Trophoblast cell (in vitro differentiated cells and primary cell): ENCODE data around the gene SHMT2.

Experiments used
- DNase-seq, 2 donors: peaks; one replicate each; pipeline ENCODE4 v3.0.0-alpha.2; 2016
- H2AFZ ChIP-seq: 2 replicates; pipeline ENCODE4 v1.6.1; 2013; ENCODE audit warnings: low read length, moderate library complexity, mild to moderate bottlenecking; ENCODE audit not compliant: insufficient read depth, poor library complexity
- H2AK5ac ChIP-seq: 2 replicates; pipeline ENCODE4 v1.6.1; 2013; ENCODE audit warnings: mild to moderate bottlenecking, low read length
- H2BK120ac ChIP-seq: 2 replicates; pipeline ENCODE4 v1.6.1; 2013; ENCODE audit warnings: low read length, mild to moderate bottlenecking, moderate library complexity; ENCODE audit not compliant: insufficient read depth, poor library complexity
- H2BK12ac ChIP-seq: 2 replicates; pipeline ENCODE4 v1.6.1; 2013; ENCODE audit warnings: mild to moderate bottlenecking, low read length, moderate library complexity
- H2BK5ac ChIP-seq: 2 replicates; pipeline ENCODE4 v1.6.1; 2013; ENCODE audit warnings: low read length, low read depth, moderate library complexity, mild to moderate bottlenecking; ENCODE audit not compliant: poor library complexity
- H3K14ac ChIP-seq: 2 replicates; pipeline ENCODE4 v1.6.1; 2013; ENCODE audit warnings: mild to moderate bottlenecking, low read length
- H3K18ac ChIP-seq: 2 replicates; pipeline ENCODE4 v1.6.1; 2013; ENCODE audit warnings: mild to moderate bottlenecking, low read length
- H3K23ac ChIP-seq: 2 replicates; pipeline ENCODE4 v1.6.1; 2013; ENCODE audit warnings: low read length
- H3K27ac ChIP-seq: 2 replicates; pipeline ENCODE4 v1.5.1; 2013; ENCODE audit warnings: low read depth, mild to moderate bottlenecking, inconsistent platforms, low read length, moderate library complexity
- H3K27me3 ChIP-seq: 2 replicates; pipeline ENCODE4 v1.6.1; 2013; ENCODE audit warnings: inconsistent platforms, mild to moderate bottlenecking, low read length, moderate library complexity; ENCODE audit not compliant: insufficient read depth
- H3K36me3 ChIP-seq, 2 experiments: 1 replicate in 1 of 2; 2 replicates in 1 of 2; pipeline ENCODE4 v1.6.1; 2013; ENCODE audit warnings: low read length in 2 of 2, mild to moderate bottlenecking in 2 of 2, moderate library complexity in 1 of 2; ENCODE audit not compliant: insufficient read depth in 2 of 2, control insufficient read depth in 1 of 2
- H3K4ac ChIP-seq: 2 replicates; pipeline ENCODE4 v1.6.1; 2013; ENCODE audit warnings: low read depth, mild to moderate bottlenecking, low read length, moderate library complexity
- H3K4me1 ChIP-seq, 2 experiments: 1 replicate in 1 of 2; 2 replicates in 1 of 2; pipeline ENCODE4 v1.6.1; 2013; ENCODE audit warnings: low read length in 2 of 2, mild to moderate bottlenecking in 2 of 2, moderate library complexity in 1 of 2; ENCODE audit not compliant: insufficient read depth in 2 of 2, control insufficient read depth in 1 of 2
- H3K4me2 ChIP-seq: 2 replicates; pipeline ENCODE4 v1.6.1; 2013; ENCODE audit warnings: inconsistent platforms, mild to moderate bottlenecking, low read length, moderate library complexity
- H3K4me3 ChIP-seq: 2 replicates; pipeline ENCODE4 v1.5.1; 2013; ENCODE audit warnings: mild to moderate bottlenecking, low read depth, low read length, inconsistent platforms
- H3K79me1 ChIP-seq: one replicate; pipeline ENCODE4 v1.6.1; 2013; ENCODE audit warnings: low read length
- H3K79me2 ChIP-seq: 2 replicates; pipeline ENCODE4 v1.6.1; 2013; ENCODE audit warnings: low read length, mild to moderate bottlenecking; ENCODE audit not compliant: control insufficient read depth, insufficient read depth, poor library complexity
- H3K9ac ChIP-seq: 2 replicates; pipeline ENCODE4 v1.6.1; 2013; ENCODE audit warnings: mild to moderate bottlenecking, low read length
- H3K9me3 ChIP-seq: 2 replicates; pipeline ENCODE4 v1.6.1; 2013; ENCODE audit warnings: low read depth, mild to moderate bottlenecking, control low read depth, inconsistent platforms, low read length; ENCODE audit not compliant: insufficient read depth
- H4K12ac ChIP-seq: 2 replicates; pipeline ENCODE4 v1.6.1; 2013; ENCODE audit warnings: low read depth, mild to moderate bottlenecking, low read length, moderate library complexity
- H4K8ac ChIP-seq: 2 replicates; pipeline ENCODE4 v1.6.1; 2013; ENCODE audit warnings: low read depth, mild to moderate bottlenecking, low read length, moderate library complexity
- H4K91ac ChIP-seq: one replicate; pipeline ENCODE4 v1.6.1; 2013; ENCODE audit warnings: low read depth, mild to moderate bottlenecking, low read length, moderate library complexity
- WGBS: extraction: QIAGEN DNeasy Blood & Tissue Kit; methylation state at CpG from one replicate; pipeline ENCODE4 v1.1.7; 2013; ENCODE audit warnings: missing lambda C conversion rate; ENCODE audit not compliant: insufficient read length, insufficient coverage; ENCODE audit errors: extremely low coverage; 5-methylcytosine and 5-hydroxymethylcytosine counted together

Gene SHMT2

DNA sequence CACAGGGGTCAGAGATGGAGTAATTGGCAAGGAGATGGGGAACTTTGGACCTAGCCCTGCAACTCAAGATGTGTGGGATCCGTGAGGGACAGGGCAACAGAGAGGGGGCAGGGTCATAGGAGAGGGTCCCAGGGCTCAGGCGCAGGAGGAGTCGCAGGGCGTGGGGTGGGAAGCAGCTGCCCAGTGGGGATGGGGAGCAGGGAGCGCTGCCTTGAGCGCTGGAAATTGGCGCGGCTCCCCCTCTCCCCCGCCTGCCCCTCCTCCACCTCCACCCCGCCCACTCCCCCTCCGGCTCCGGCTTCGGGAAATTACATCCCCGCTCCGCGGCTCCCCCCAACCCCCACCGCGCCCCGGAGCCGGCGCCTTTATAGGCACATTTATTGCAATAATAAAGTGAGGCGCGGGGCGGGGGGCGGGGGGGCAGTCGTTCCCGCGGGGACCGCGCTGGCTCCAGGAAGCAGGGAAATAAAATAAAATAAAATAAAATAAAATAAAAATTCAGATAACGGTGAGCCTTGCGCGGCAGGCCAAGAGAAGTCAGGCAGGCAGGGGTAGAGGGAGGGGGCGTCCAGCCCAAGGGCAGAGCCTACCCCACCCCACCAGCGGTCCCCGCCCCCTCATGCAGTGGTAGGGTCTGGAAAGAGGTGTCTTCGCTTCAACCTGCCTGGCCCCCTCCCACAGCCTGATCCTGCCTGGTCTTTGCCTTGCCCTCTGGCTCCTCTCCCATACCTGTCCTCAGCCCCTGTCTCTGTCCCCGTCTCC, 9.3 kb upstream of the SHMT2 start:
- H3K9ac ChIP-seq = no peak overlapping the region
- H3K27me3 ChIP-seq = peaks cover 93% of the 10 kb centered on the region
- H3K23ac ChIP-seq = no peak overlapping the region
- H3K4me3 ChIP-seq = no peak overlapping the region
- no peak overlapping the region for H3K4ac ChIP-seq
- peaks cover 10 to 20% of the 10 kb centered on the region in 2 experiments for H3K4me1 ChIP-seq
- no peak overlapping the region for H3K14ac ChIP-seq
- H2BK12ac ChIP-seq = no peak overlapping the region
- H4K91ac ChIP-seq = no peak overlapping the region
- no peak overlapping the region for H2AFZ ChIP-seq
- H4K12ac ChIP-seq = no peak overlapping the region
- H2AK5ac ChIP-seq = no peak overlapping the region
- no peaks in the 10 kb centered on the region for H3K79me1 ChIP-seq
- no peak overlapping the region for H3K4me2 ChIP-seq
- no peak overlapping the region for H2BK120ac ChIP-seq
- H3K9me3 ChIP-seq = peaks cover 22% of the 10 kb centered on the region
- no peaks in the 10 kb centered on the region for H3K79me2 ChIP-seq
- H3K36me3 ChIP-seq = no peaks in the 10 kb centered on the region
- H2BK5ac ChIP-seq = no peak overlapping the region
- H3K18ac ChIP-seq = no peak overlapping the region
- DNase-seq = no peak
- no peak overlapping the region for H4K8ac ChIP-seq
- H3K27ac ChIP-seq = no peak overlapping the region
- WGBS = no CpG with 5 or more reads among the region's 38 CpGs

DNA sequence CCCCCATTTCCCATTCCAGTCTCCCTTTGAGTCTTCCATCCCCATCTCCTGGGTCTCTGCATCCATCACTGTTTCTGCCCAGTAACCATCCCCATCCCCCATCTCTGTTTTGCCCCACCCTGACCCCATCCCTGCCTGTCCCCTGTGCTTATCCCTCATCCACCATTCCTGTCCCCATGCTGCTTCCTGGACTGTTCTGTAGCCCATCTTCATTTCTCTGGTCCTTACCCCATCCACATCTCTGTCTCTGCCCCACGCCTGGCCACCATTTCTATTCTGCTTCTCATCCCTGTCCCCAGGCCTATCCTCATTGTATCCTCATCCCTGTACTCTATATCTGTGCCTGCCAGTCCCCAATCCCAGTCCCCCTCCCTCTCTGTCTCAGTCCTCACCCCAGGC, 8.7 kb upstream of the SHMT2 start:
- DNase-seq = no peak
- Histone ChIP-seq H3K27ac (no peak overlapping the region), H2BK120ac (no peak overlapping the region), H3K4me3 (no peak overlapping the region), H2AK5ac (no peak overlapping the region), H3K4ac (no peak overlapping the region), H3K36me3 (no peaks in the 10 kb centered on the region), H3K23ac (no peak overlapping the region), H4K8ac (no peak overlapping the region), H4K12ac (no peak overlapping the region), H3K9me3 (peaks cover 22% of the 10 kb centered on the region), H3K18ac (no peak overlapping the region), H3K79me2 (no peaks in the 10 kb centered on the region), H2BK12ac (no peak overlapping the region), H3K27me3 (peaks cover 93% of the 10 kb centered on the region), H3K14ac (no peak overlapping the region), H3K4me2 (no peak overlapping the region), H3K4me1 (peaks cover 7 to 19% of the 10 kb centered on the region in 2 experiments), H3K79me1 (no peaks in the 10 kb centered on the region), H4K91ac (no peak overlapping the region), H3K9ac (no peak overlapping the region), H2AFZ (no peak overlapping the region), H2BK5ac (no peak overlapping the region)
- WGBS = no CpG with 5 or more reads among the region's 1 CpG

DNA sequence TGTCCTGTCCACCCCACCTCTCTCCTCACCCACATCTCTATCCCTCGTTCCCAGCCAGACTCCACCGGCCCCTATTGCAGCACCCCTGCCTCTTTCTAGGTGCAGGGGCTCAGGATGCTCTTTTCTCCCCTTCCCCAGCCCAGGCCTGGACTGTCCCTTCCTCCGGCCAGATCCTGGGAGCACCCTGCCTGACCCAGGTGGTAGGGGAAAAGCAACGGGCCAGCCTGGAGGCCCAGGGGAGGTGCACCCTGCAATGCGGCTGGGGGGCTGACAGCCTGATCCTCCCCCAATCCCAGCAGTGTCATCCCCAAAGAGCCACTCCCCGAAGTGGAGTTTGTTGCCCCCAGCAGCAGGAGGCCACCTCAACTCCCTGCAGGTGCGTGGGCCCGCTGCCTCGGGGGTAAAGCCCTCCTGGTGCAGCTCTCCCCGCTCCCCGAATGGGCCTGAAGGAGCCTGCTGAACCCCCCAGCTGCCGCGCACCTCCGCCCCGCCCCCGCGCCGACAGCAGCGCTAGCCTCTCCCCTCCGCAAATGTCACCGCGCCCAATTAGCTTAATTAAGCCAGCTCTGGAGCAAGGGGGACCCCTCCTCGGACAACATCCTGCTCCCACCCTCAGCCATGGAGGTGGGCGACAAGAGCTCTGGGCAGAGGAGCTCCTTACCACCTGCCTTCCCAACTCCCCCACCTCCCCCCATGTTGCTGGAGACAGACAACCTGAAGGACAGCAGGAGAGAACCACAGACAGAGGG, 8.2 kb upstream of the SHMT2 start:
- Histone ChIP-seq H3K79me2 (no peaks in the 10 kb centered on the region), H3K4me2 (no peak overlapping the region)

DNA sequence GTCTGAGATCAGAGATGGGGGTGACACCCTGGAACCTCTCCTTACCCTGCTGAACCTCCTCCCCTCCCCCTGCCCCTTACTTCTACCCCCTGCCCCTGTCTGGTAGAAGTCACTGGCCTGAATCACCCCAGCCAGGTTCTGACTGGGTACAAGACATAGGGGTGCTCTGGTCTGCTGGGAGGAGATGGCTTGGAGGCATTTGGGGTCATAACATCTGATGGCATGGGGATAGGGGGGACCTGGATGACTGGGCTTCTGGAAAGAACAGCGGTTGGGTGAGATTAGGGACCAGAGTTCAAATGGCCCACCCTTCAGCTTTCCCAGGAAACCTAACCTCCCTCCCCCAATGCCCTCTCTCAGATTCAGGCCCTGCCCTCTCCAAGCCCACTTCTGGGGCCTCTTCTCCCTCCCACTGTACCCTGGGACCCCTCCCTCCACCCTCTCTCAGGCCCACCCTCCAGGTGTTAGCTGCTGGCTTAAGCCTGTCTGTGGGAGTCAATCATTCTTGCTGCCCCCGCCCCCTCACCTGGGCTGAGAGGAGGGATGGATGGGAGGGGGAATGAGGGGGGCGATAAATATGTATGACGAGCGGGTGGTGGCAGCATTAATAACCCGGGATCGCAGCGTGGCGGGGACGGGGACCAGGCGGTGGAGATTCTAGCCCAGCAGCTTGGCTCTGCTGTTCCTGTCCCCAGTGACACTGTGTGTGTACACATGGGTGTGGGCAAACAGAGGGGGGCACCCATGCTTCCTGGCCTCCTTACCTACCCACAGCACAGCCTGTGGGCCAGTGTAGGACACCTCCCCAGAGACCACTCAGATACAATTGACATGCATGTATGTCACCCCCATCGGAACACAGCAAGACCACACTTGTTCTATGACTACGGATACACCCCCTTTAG, 7.0 kb upstream of the SHMT2 start:
- H3K9ac ChIP-seq = no peak overlapping the region
- no peak overlapping the region for H2BK12ac ChIP-seq
- H3K18ac ChIP-seq = no peak overlapping the region
- no peak overlapping the region for H2BK120ac ChIP-seq
- H4K12ac ChIP-seq = no peak overlapping the region
- H3K79me1 ChIP-seq = no peaks in the 10 kb centered on the region
- H4K8ac ChIP-seq = no peak overlapping the region
- peaks cover 6 to 7% of the 10 kb centered on the region in 2 experiments for H3K4me1 ChIP-seq
- no peak overlapping the region for H2AK5ac ChIP-seq
- H3K4ac ChIP-seq = no peak overlapping the region
- no peaks in the 10 kb centered on the region for H3K36me3 ChIP-seq
- H4K91ac ChIP-seq = no peak overlapping the region
- H3K9me3 ChIP-seq = peaks cover 17% of the 10 kb centered on the region
- H3K27me3 ChIP-seq = peaks cover 92% of the 10 kb centered on the region
- H3K23ac ChIP-seq = no peak overlapping the region
- no peak for DNase-seq
- no peak overlapping the region for H3K4me2 ChIP-seq
- H3K14ac ChIP-seq = no peak overlapping the region
- no peak overlapping the region for H2AFZ ChIP-seq
- no CpG with 5 or more reads among the region's 13 CpGs for WGBS
- H3K4me3 ChIP-seq = no peak overlapping the region
- no peaks in the 10 kb centered on the region for H3K79me2 ChIP-seq
- no peak overlapping the region for H3K27ac ChIP-seq
- no peak overlapping the region for H2BK5ac ChIP-seq

More for the DNA sequence above, 8.2 kb upstream of the SHMT2 start:
- H3K27me3 ChIP-seq = peaks cover 93% of the 10 kb centered on the region
- DNase-seq = no peak
- peaks cover 7 to 14% of the 10 kb centered on the region in 2 experiments for H3K4me1 ChIP-seq
- no peak overlapping the region for H3K18ac ChIP-seq
- H3K4me3 ChIP-seq = no peak overlapping the region
- no peak overlapping the region for H3K4ac ChIP-seq
- no peak overlapping the region for H3K9ac ChIP-seq
- no peak overlapping the region for H2AFZ ChIP-seq
- H3K14ac ChIP-seq = no peak overlapping the region
- H4K8ac ChIP-seq = no peak overlapping the region
- no peak overlapping the region for H3K27ac ChIP-seq
- H3K9me3 ChIP-seq = peaks cover 22% of the 10 kb centered on the region
- WGBS = no CpG with 5 or more reads among the region's 24 CpGs
- H3K23ac ChIP-seq = no peak overlapping the region
- no peak overlapping the region for H2BK12ac ChIP-seq
- no peaks in the 10 kb centered on the region for H3K79me1 ChIP-seq
- no peaks in the 10 kb centered on the region for H3K36me3 ChIP-seq
- no peak overlapping the region for H4K12ac ChIP-seq
- H2AK5ac ChIP-seq = no peak overlapping the region
- H4K91ac ChIP-seq = no peak overlapping the region
- H2BK120ac ChIP-seq = no peak overlapping the region
- H2BK5ac ChIP-seq = no peak overlapping the region
